Measurements from ENCODE around the gene RBM7. TPM values are rescaled to one million over a fixed set of nuclear protein-coding genes. Genes with fewer than 3 reads are reported as not detected.

Gene RBM7
- total and polyA plus RNA-seq, 2 of the 13 experiments (the other 11 are each of a cell fraction or from before 2014, with no cell fraction given) = 30.5 to 32.3 TPM

GRCh38 chr11:114384487-114384886, 16.0 kb upstream of the RBM7 start (continued):
- no peak for TF ChIP-seq ARID5B (CRISPR knock-in tag; IDR thresholded peaks at IDR 0.05)
- TF ChIP-seq MED8 (CRISPR knock-in tag; IDR thresholded peaks at IDR 0.05; ENCODE audit: insufficient replicate concordance) = no peak

- no peaks in the 10 kb centered on the region for H3K79me2 ChIP-seq (ENCODE audit: insufficient read depth, low read length)
- H4K20me1 ChIP-seq (ENCODE audit: insufficient read depth, low read length) = no peaks in the 10 kb centered on the region
- no TSS peak for BruUV-seq (replicated peaks)
- no peaks in the 10 kb centered on the region; a peak in 1 of 5 replicates for H3K27me3 ChIP-seq (ENCODE audit: control insufficient read depth in 1 of 2, insufficient read depth in 2 of 2, low read length in 2 of 2)
- no peak overlapping the region for H3K4me3 ChIP-seq (replicated peaks in 1 of 3; ENCODE audit: insufficient read depth in 1 of 3, low read depth in 2 of 3, low read length in 3 of 3)
- no peak overlapping the region for H3K27ac ChIP-seq (ENCODE audit: extremely low read length, insufficient read depth, low read length)
- no peak overlapping the region for H2AFZ ChIP-seq (ENCODE audit: low read length)
- no peak overlapping the region for H3K4me2 ChIP-seq (ENCODE audit: low read depth, low read length)
- ATAC-seq = no peak
- in situ Hi-C loops (cut with HindIII; ENCODE audit: extremely low pct_ligation_motif_present, low pct_unique_long_range_greater_than_20kb) (no loop called here), intact Hi-C loops (cut with micrococcal nuclease; ENCODE audit: unreplicated experiment) (no loop called here)
- no peak for FAIRE-seq
- CTCF ChIA-PET (ENCODE audit: low intra/inter-chr PET ratio, low total read pairs) = no interaction called here
- no peak for DNase-seq (ENCODE audit: low spot score)
- TF ChIP-seq EED (CRISPR knock-in tag; IDR thresholded peaks at IDR 0.05) = no peak
- TF ChIP-seq MBD4 (IDR thresholded peaks at IDR 0.05; ENCODE audit: borderline replicate concordance, low read length) = no peak
- TF ChIP-seq GABPB1 (CRISPR knock-in tag; IDR thresholded peaks at IDR 0.05) = no peak
- TF ChIP-seq DNMT3B (CRISPR knock-in tag; conservative IDR thresholded peaks at IDR 0.05) = no peak
- no peak for TF ChIP-seq ERF (CRISPR knock-in tag; IDR thresholded peaks at IDR 0.05)
- TF ChIP-seq ZNF10 (CRISPR knock-in tag; IDR thresholded peaks at IDR 0.05; ENCODE audit: borderline replicate concordance, low read depth) = no peak
- TF ChIP-seq ZEB1 (IDR thresholded peaks at IDR 0.05; ENCODE audit: insufficient replicate concordance, low read depth) = no peak
- no peak for TF ChIP-seq SNAI1 (CRISPR knock-in tag; IDR thresholded peaks at IDR 0.05; ENCODE audit: borderline replicate concordance)
- TF ChIP-seq ZSCAN30 (CRISPR knock-in tag; IDR thresholded peaks at IDR 0.05) = no peak
- TF ChIP-seq KMT2A (CRISPR knock-in tag; IDR thresholded peaks at IDR 0.05) = no peak
- TF ChIP-seq E2F1 (CRISPR knock-in tag; IDR thresholded peaks at IDR 0.05) = no peak
- no peak for TF ChIP-seq PPARG (CRISPR knock-in tag; conservative IDR thresholded peaks at IDR 0.05)
- no peak for TF ChIP-seq CREB3 (CRISPR knock-in tag; IDR thresholded peaks at IDR 0.05)
- no peaks in the 10 kb centered on the region for H3K9me3 ChIP-seq (ENCODE audit: low read length)
- H3K4me1 ChIP-seq (ENCODE audit: insufficient read depth, low read length) = no peaks in the 10 kb centered on the region
- H3K36me3 ChIP-seq (replicated peaks in 1 of 2; ENCODE audit: control insufficient read depth in 1 of 2, insufficient read depth in 2 of 2, low read length in 2 of 2) = no peaks in the 10 kb centered on the region
- WGBS (ENCODE audit: low lambda C conversion rate) = 4% methylated on average over 2 of the region's 2 CpGs
- POLR2A ChIA-PET = no interaction called here
- no peak overlapping the region for H3K9ac ChIP-seq (ENCODE audit: insufficient read depth, low read depth, low read length)
These were observed 14.3 kb upstream of the RBM7 start for GRCh38 chr11:114386131-114386530.
